OCI-LY1 (cell line): ENCODE data around the gene HYDIN.

Experiments used
- CTCF ChIP-seq: fragments of 200-600 bp; sonication (generic), shearing (Covaris generic); IDR thresholded peaks from 2 replicates; pipeline ENCODE4 v1.5.1; 2017; ENCODE audit warnings: mild to moderate bottlenecking, antibody characterized with exemption, low read length, moderate library complexity, mixed read lengths
- EZH2 ChIP-seq: fragments of 200-600 bp; sonication (generic), shearing (Covaris generic); IDR thresholded peaks from 2 replicates; pipeline ENCODE4 v1.8.0; 2017; ENCODE audit warnings: borderline replicate concordance, mixed run types, mild to moderate bottlenecking, antibody characterized with exemption, low read length, moderate library complexity, mixed read lengths

GRCh38 chr16:71255721-71256120 is 25.2 kb upstream of the HYDIN start:
- no peak for TF ChIP-seq CTCF
- TF ChIP-seq EZH2, result no peak
